ENCODE data around the gene MYCBPAP.

The MYCBPAP gene

GRCh38 chr17:50517504-50518383, 9.5 kb downstream of the MYCBPAP start:
- peak; percentile 57 for DNase-seq

GRCh38 chr17:50518384-50519023, 10.3 kb downstream of the MYCBPAP start:
- peak; percentile 65 for DNase-seq

- DNase-seq = no peak
Observed at GRCh38 chr17:50519141-50519834, 11.0 kb downstream of the MYCBPAP start.

- no peak for DNase-seq
Observed at GRCh38 chr17:50520483-50520882, 12.2 kb downstream of the MYCBPAP start.

GRCh38 chr17:50521514-50521913, 13.3 kb downstream of the MYCBPAP start:
- no peak for DNase-seq

GRCh38 chr17:50522766-50523165, 14.5 kb downstream of the MYCBPAP start:
- DNase-seq = no peak

GRCh38 chr17:50523208-50523607, 15.0 kb downstream of the MYCBPAP start:
- DNase-seq = no peak

GRCh38 chr17:50524838-50525237, 16.6 kb downstream of the MYCBPAP start:
- DNase-seq = no peak

GRCh38 chr17:50527155-50527762, 19.0 kb downstream of the MYCBPAP start:
- DNase-seq = no peak

GRCh38 chr17:50527949-50528474, 19.8 kb downstream of the MYCBPAP start:
- DNase-seq = no peak

- no peak for DNase-seq
Observed at GRCh38 chr17:50529849-50530248, 21.6 kb downstream of the MYCBPAP start.

GRCh38 chr17:50531428-50532025, 23.3 kb downstream of the MYCBPAP start:
- DNase-seq = no peak

- no peak for DNase-seq
Observed at GRCh38 chr17:50532452-50533024, 24.3 kb downstream of the MYCBPAP start, which contains the start of gene EPN3. TSS of gene EPN3 (plus strand) at chr17:50532735. CDS start at chr17:50536557, 3,822 bp downstream.

- DNase-seq = no peak
Observed at GRCh38 chr17:50533185-50533584, 24.9 kb downstream of the MYCBPAP start.

GRCh38 chr17:50533720-50534148, 25.5 kb downstream of the MYCBPAP start:
- peak; percentile 46 for DNase-seq

GRCh38 chr17:50534222-50534978, 26.2 kb downstream of the MYCBPAP start:
- DNase-seq = no peak

GRCh38 chr17:50534979-50535326, 26.7 kb downstream of the MYCBPAP start:
- DNase-seq = no peak

GRCh38 chr17:50535407-50535806, 27.2 kb downstream of the MYCBPAP start:
- DNase-seq = no peak

GRCh38 chr17:50536683-50537646, 28.7 kb downstream of the MYCBPAP start:
- no peak for DNase-seq
